Measurements from ENCODE around the gene CSMD2.

DNA sequence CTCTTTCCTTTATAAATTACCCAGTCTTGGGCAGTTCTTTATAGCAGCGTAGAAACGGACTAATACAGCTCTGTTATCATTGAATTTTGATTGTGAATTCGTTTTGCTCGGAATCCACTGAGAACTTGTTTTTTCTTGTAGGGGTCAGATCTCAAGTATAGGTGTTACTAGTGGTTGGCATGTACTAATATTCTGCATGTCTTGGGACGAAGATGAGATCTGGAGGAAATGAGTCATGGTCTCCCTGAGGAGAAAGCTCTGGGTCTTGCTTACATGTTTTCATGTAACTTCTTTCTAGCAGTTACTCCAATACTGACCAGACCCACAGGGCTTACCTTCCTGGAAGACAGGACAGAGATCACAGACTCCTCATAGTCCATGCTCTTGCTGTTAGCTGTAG, 662.3 kb downstream of the CSMD2 start:
- TF ChIP-seq, protein P1, sequence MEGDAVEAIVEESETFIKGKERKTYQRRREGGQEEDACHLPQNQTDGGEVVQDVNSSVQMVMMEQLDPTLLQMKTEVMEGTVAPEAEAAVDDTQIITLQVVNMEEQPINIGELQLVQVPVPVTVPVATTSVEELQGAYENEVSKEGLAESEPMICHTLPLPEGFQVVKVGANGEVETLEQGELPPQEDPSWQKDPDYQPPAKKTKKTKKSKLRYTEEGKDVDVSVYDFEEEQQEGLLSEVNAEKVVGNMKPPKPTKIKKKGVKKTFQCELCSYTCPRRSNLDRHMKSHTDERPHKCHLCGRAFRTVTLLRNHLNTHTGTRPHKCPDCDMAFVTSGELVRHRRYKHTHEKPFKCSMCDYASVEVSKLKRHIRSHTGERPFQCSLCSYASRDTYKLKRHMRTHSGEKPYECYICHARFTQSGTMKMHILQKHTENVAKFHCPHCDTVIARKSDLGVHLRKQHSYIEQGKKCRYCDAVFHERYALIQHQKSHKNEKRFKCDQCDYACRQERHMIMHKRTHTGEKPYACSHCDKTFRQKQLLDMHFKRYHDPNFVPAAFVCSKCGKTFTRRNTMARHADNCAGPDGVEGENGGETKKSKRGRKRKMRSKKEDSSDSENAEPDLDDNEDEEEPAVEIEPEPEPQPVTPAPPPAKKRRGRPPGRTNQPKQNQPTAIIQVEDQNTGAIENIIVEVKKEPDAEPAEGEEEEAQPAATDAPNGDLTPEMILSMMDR (conservative IDR thresholded peaks at IDR 0.05): no peak
- no peak for TF ChIP-seq EZH2 (IDR thresholded peaks at IDR 0.05; ENCODE audit: low read depth)

Measured in PC-9 (cell line).